ENCODE data around the gene POLA2.

DNA sequence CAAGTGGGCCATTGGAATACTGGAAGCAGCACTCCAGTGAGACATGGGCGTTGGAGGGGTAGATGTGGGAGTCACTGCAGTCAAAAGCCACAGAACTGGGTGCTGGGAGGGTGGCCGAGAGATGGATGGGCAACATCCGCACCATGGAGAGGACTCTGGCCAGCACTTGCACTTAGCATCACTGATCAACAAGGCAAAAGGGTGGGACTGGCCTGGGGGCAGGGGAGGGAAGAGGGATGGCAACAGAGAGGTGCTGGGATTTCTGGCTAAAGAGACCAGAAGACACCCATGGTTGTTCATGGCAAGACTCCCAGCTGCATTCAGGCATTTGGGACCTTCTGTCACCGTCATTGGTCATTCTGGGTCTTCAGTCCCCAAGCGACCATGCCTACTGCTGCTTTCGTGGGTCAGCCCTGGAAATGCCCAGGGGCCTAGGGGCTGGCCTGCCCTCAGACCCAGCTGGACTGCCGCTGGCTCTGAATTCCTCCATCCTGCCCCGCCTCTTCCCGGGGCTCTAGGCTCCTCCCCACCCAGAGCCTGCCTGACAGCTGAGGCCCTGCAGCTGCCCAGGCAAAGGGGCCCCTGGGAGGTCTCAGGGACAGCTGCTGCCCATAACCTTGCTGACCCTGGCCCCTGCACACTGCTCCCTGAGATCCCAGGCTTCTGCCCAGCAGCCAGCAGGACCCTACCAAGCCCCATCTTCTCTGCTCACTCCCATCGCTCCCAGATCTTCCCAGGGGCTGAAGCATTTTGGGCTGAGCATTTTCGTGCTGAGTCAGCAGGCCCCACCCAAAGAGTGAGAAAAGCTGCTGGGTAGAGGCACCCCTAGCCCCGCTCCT lies 39.9 kb downstream of the POLA2 start:
- TF ChIP-seq, protein P1, sequence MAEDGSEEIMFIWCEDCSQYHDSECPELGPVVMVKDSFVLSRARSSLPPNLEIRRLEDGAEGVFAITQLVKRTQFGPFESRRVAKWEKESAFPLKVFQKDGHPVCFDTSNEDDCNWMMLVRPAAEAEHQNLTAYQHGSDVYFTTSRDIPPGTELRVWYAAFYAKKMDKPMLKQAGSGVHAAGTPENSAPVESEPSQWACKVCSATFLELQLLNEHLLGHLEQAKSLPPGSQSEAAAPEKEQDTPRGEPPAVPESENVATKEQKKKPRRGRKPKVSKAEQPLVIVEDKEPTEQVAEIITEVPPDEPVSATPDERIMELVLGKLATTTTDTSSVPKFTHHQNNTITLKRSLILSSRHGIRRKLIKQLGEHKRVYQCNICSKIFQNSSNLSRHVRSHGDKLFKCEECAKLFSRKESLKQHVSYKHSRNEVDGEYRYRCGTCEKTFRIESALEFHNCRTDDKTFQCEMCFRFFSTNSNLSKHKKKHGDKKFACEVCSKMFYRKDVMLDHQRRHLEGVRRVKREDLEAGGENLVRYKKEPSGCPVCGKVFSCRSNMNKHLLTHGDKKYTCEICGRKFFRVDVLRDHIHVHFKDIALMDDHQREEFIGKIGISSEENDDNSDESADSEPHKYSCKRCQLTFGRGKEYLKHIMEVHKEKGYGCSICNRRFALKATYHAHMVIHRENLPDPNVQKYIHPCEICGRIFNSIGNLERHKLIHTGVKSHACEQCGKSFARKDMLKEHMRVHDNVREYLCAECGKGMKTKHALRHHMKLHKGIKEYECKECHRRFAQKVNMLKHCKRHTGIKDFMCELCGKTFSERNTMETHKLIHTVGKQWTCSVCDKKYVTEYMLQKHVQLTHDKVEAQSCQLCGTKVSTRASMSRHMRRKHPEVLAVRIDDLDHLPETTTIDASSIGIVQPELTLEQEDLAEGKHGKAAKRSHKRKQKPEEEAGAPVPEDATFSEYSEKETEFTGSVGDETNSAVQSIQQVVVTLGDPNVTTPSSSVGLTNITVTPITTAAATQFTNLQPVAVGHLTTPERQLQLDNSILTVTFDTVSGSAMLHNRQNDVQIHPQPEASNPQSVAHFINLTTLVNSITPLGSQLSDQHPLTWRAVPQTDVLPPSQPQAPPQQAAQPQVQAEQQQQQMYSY (CRISPR knock-in tag; IDR thresholded peaks at IDR 0.05): no peak
- no peak for TF ChIP-seq MXD4 (CRISPR knock-in tag; IDR thresholded peaks at IDR 0.05; ENCODE audit: borderline replicate concordance)
- TF ChIP-seq, protein P2, sequence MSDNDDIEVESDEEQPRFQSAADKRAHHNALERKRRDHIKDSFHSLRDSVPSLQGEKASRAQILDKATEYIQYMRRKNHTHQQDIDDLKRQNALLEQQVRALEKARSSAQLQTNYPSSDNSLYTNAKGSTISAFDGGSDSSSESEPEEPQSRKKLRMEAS (CRISPR knock-in tag; IDR thresholded peaks at IDR 0.05): no peak
- TF ChIP-seq, protein P3, sequence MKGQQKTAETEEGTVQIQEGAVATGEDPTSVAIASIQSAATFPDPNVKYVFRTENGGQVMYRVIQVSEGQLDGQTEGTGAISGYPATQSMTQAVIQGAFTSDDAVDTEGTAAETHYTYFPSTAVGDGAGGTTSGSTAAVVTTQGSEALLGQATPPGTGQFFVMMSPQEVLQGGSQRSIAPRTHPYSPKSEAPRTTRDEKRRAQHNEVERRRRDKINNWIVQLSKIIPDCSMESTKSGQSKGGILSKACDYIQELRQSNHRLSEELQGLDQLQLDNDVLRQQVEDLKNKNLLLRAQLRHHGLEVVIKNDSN (CRISPR knock-in tag; IDR thresholded peaks at IDR 0.05): no peak
- no peak for TF ChIP-seq CREM (CRISPR knock-in tag; IDR thresholded peaks at IDR 0.05)
- TF ChIP-seq, protein P4, sequence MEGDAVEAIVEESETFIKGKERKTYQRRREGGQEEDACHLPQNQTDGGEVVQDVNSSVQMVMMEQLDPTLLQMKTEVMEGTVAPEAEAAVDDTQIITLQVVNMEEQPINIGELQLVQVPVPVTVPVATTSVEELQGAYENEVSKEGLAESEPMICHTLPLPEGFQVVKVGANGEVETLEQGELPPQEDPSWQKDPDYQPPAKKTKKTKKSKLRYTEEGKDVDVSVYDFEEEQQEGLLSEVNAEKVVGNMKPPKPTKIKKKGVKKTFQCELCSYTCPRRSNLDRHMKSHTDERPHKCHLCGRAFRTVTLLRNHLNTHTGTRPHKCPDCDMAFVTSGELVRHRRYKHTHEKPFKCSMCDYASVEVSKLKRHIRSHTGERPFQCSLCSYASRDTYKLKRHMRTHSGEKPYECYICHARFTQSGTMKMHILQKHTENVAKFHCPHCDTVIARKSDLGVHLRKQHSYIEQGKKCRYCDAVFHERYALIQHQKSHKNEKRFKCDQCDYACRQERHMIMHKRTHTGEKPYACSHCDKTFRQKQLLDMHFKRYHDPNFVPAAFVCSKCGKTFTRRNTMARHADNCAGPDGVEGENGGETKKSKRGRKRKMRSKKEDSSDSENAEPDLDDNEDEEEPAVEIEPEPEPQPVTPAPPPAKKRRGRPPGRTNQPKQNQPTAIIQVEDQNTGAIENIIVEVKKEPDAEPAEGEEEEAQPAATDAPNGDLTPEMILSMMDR (IDR thresholded peaks at IDR 0.05): no peak
- TF ChIP-seq, protein P5, sequence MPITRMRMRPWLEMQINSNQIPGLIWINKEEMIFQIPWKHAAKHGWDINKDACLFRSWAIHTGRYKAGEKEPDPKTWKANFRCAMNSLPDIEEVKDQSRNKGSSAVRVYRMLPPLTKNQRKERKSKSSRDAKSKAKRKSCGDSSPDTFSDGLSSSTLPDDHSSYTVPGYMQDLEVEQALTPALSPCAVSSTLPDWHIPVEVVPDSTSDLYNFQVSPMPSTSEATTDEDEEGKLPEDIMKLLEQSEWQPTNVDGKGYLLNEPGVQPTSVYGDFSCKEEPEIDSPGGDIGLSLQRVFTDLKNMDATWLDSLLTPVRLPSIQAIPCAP (CRISPR knock-in tag; IDR thresholded peaks at IDR 0.05): no peak
- TF ChIP-seq, protein P6, sequence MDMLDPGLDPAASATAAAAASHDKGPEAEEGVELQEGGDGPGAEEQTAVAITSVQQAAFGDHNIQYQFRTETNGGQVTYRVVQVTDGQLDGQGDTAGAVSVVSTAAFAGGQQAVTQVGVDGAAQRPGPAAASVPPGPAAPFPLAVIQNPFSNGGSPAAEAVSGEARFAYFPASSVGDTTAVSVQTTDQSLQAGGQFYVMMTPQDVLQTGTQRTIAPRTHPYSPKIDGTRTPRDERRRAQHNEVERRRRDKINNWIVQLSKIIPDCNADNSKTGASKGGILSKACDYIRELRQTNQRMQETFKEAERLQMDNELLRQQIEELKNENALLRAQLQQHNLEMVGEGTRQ (CRISPR knock-in tag; IDR thresholded peaks at IDR 0.05): no peak
- TF ChIP-seq ATF1 (CRISPR knock-in tag; IDR thresholded peaks at IDR 0.05): no peak
- TF ChIP-seq, protein P7, sequence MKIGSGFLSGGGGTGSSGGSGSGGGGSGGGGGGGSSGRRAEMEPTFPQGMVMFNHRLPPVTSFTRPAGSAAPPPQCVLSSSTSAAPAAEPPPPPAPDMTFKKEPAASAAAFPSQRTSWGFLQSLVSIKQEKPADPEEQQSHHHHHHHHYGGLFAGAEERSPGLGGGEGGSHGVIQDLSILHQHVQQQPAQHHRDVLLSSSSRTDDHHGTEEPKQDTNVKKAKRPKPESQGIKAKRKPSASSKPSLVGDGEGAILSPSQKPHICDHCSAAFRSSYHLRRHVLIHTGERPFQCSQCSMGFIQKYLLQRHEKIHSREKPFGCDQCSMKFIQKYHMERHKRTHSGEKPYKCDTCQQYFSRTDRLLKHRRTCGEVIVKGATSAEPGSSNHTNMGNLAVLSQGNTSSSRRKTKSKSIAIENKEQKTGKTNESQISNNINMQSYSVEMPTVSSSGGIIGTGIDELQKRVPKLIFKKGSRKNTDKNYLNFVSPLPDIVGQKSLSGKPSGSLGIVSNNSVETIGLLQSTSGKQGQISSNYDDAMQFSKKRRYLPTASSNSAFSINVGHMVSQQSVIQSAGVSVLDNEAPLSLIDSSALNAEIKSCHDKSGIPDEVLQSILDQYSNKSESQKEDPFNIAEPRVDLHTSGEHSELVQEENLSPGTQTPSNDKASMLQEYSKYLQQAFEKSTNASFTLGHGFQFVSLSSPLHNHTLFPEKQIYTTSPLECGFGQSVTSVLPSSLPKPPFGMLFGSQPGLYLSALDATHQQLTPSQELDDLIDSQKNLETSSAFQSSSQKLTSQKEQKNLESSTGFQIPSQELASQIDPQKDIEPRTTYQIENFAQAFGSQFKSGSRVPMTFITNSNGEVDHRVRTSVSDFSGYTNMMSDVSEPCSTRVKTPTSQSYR (CRISPR knock-in tag; IDR thresholded peaks at IDR 0.05): no peak
- no peak for TF ChIP-seq EMX1 (CRISPR knock-in tag; IDR thresholded peaks at IDR 0.05)
- TF ChIP-seq SMAD3 (CRISPR knock-in tag; IDR thresholded peaks at IDR 0.05; ENCODE audit: borderline replicate concordance): no peak
- TF ChIP-seq, protein P8, sequence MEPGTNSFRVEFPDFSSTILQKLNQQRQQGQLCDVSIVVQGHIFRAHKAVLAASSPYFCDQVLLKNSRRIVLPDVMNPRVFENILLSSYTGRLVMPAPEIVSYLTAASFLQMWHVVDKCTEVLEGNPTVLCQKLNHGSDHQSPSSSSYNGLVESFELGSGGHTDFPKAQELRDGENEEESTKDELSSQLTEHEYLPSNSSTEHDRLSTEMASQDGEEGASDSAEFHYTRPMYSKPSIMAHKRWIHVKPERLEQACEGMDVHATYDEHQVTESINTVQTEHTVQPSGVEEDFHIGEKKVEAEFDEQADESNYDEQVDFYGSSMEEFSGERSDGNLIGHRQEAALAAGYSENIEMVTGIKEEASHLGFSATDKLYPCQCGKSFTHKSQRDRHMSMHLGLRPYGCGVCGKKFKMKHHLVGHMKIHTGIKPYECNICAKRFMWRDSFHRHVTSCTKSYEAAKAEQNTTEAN (CRISPR knock-in tag; IDR thresholded peaks at IDR 0.05): no peak
